ENCODE results near the gene HDAC4. TPM values are rescaled to one million over a fixed set of nuclear protein-coding genes. Genes with fewer than 3 reads are reported as not detected.

Gene HDAC4
- total RNA-seq, 6 experiments from 2014 or later = 7.4 to 13.0 (median 9.5) TPM

- H3K36me3 Mint-ChIP-seq (ENCODE audit: low read depth) = peaks cover 6% of the 10 kb centered on the region
- H3K4me3 Mint-ChIP-seq = no peak overlapping the region
- no peak overlapping the region for H3K27ac Mint-ChIP-seq
- no peaks in the 10 kb centered on the region for H3K9me3 Mint-ChIP-seq
- no peaks in the 10 kb centered on the region for H3K4me1 Mint-ChIP-seq (ENCODE audit: low read depth)
- DNase-seq = no peak
- no peak for TF ChIP-seq CTCF (IDR thresholded peaks at IDR 0.05)
- H3K27me3 Mint-ChIP-seq (ENCODE audit: insufficient read depth) = no peaks in the 10 kb centered on the region; the same call in 1 of the 2 replicates
Observed at GRCh38 chr2:239182981-239183791, 217.6 kb downstream of the HDAC4 start.

DNA sequence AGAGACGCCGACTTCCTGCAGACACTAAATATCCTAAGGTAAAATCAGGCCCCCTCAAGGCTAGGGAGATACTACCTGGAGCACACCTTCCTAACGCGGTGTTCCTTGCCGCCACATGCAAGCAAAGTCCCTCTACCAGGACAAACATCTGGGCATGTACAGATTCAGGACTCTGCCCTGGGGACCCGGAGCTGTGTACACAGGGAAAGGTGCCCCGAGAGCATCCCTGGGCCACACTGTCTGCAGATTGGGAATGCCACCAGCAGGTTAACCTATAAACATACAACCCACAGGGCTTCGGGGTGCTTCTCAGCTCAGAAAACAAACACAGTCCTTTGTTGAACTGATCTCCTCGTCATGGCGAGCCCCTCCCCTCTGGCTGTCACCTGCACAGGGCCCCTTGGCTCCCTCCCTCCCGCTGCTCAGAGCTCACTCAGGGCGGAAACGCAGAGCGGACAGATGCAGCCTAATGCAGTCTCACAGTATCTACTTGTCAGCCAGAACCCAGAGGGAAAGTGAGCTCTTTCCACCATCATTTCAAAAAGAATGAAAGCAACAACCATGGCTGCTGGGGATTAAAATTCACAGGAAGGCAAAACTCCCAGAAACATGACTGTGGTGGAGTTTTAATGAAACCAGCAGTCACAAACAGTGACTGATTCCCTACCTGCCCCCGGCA, 218.8 kb downstream of the HDAC4 start:
- Mint-ChIP-seq H3K4me1 (ENCODE audit: low read depth) (no peaks in the 10 kb centered on the region), H3K27me3 (ENCODE audit: insufficient read depth) (no peaks in the 10 kb centered on the region; the same call in 1 of the 2 replicates), H3K36me3 (ENCODE audit: low read depth) (peaks cover 17% of the 10 kb centered on the region), H3K27ac (no peak overlapping the region), H3K4me3 (no peak overlapping the region), H3K9me3 (no peaks in the 10 kb centered on the region)
- TF ChIP-seq CTCF (IDR thresholded peaks at IDR 0.05) = no peak
- DNase-seq = no peak

DNA sequence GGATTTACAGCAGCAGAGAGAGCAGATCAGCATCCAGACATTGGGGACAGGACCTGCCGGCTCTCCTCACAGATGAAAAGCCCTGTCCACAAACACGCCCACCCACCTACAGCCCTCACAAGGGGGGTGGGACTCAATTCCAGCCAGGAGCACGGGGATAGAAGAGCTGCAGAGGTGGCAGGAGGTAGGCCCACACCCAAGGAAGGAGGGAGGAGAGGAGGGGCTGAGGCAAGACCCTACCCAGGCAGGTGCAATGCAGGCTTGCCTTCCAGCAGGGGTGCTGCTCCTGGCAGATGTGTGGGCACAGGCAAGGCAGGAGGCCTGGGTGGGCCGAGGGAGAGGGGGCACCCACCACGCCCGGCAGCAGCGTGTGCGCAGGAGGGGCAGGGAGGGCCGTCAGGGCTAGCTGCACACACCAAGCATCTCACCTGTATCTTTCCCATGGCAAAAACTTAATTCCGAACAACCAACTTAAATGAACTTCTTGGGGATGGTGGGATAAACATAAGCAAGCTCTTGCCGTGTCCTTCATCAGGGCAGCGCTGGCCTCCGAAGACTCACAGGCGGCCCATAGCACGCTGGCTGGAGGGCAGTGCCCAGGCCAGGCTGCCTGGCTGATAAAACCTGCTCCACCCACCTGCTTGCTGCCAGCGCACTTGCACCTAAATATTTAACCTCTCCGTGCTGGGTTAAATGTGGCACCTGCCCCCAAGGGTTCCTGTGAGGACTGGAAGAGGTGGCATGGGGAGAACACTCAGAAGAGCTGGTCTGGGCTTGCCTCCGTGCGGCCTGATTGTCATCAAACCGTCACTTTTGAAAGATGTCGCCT, 219.5 kb downstream of the HDAC4 start:
- DNase-seq = no peak
- Mint-ChIP-seq H3K9me3 (no peaks in the 10 kb centered on the region), H3K27ac (no peak overlapping the region), H3K4me1 (ENCODE audit: low read depth) (no peaks in the 10 kb centered on the region), H3K4me3 (no peak overlapping the region), H3K36me3 (ENCODE audit: low read depth) (peaks cover 24% of the 10 kb centered on the region), H3K27me3 (ENCODE audit: insufficient read depth) (no peaks in the 10 kb centered on the region; the same call in 1 of the 2 replicates)
- no peak for TF ChIP-seq CTCF (IDR thresholded peaks at IDR 0.05)

- peaks cover 24% of the 10 kb centered on the region for H3K36me3 Mint-ChIP-seq (ENCODE audit: low read depth)
- H3K4me1 Mint-ChIP-seq (ENCODE audit: low read depth) = no peaks in the 10 kb centered on the region
- no peak overlapping the region for H3K4me3 Mint-ChIP-seq
- H3K27me3 Mint-ChIP-seq (ENCODE audit: insufficient read depth) = no peaks in the 10 kb centered on the region; the same call in 1 of the 2 replicates
- TF ChIP-seq CTCF (IDR thresholded peaks at IDR 0.05) = no peak
- no peak overlapping the region for H3K27ac Mint-ChIP-seq
- H3K9me3 Mint-ChIP-seq = no peaks in the 10 kb centered on the region
- DNase-seq = no peak
Observed at GRCh38 chr2:239180526-239181073, 220.2 kb downstream of the HDAC4 start.

- H3K4me1 Mint-ChIP-seq (ENCODE audit: low read depth) = no peaks in the 10 kb centered on the region
Observed at GRCh38 chr2:239179851-239180371, 220.9 kb downstream of the HDAC4 start.

More at GRCh38 chr2:239179851-239180371, 220.9 kb downstream of the HDAC4 start:
- H3K36me3 Mint-ChIP-seq (ENCODE audit: low read depth) = peaks cover 24% of the 10 kb centered on the region
- no peak overlapping the region for H3K27ac Mint-ChIP-seq
- no peak for TF ChIP-seq CTCF (IDR thresholded peaks at IDR 0.05)
- peaks cover 1% of the 10 kb centered on the region; the same call in 1 of the 2 replicates for H3K27me3 Mint-ChIP-seq (ENCODE audit: insufficient read depth)
- DNase-seq = no peak
- H3K9me3 Mint-ChIP-seq = no peaks in the 10 kb centered on the region
- H3K4me3 Mint-ChIP-seq = no peak overlapping the region
